ENCODE measurements around the gene HOXA11.

HOXA11 gene

GRCh38 chr7:27156508-27156898 lies 28.5 kb downstream of the HOXA11 start, which contains the start of gene HOXA7:
Gene HOXA7 (minus strand): TSS chr7:27156675. CDS start chr7:27156545, 130 bp downstream.
- DNase-seq, result no peak

- DNase-seq, result no peak
These were observed 29.1 kb downstream of the HOXA11 start for GRCh38 chr7:27155816-27156507.

- DNase-seq, result no peak
These were observed 29.9 kb downstream of the HOXA11 start for GRCh38 chr7:27154901-27155815.

GRCh38 chr7:27154369-27154768 lies 30.7 kb downstream of the HOXA11 start:
- no peak for DNase-seq

- no peak for DNase-seq
These were observed 31.5 kb downstream of the HOXA11 start for GRCh38 chr7:27153526-27153925.

- DNase-seq, result no peak
These were observed 32.1 kb downstream of the HOXA11 start for GRCh38 chr7:27152816-27153442.

GRCh38 chr7:27151931-27152815 lies 32.9 kb downstream of the HOXA11 start, which contains the start of gene HOXA3:
Gene HOXA3 (minus strand): TSS chr7:27152583. CDS start chr7:27110640, 41,943 bp downstream.
- no peak for DNase-seq

- no peak for DNase-seq
These were observed 33.6 kb downstream of the HOXA11 start for GRCh38 chr7:27151341-27151930.

GRCh38 chr7:27150568-27151340 lies 34.3 kb downstream of the HOXA11 start:
- peak; percentile 68 to 70 for DNase-seq

GRCh38 chr7:27149842-27150567 lies 35.0 kb downstream of the HOXA11 start:
- DNase-seq, result no peak

GRCh38 chr7:27148756-27149641 lies 36.0 kb downstream of the HOXA11 start:
- DNase-seq, result no peak

GRCh38 chr7:27148031-27148755 lies 36.8 kb downstream of the HOXA11 start:
- no peak for DNase-seq

- no peak for DNase-seq
These were observed 37.6 kb downstream of the HOXA11 start, which contains the start of gene HOXA6 for GRCh38 chr7:27147199-27148030. Gene HOXA6 (minus strand): TSS chr7:27147774. CDS start chr7:27147749, 25 bp downstream.

GRCh38 chr7:27146491-27147198 lies 38.4 kb downstream of the HOXA11 start:
- no peak for DNase-seq

- DNase-seq, result no peak
These were observed 39.1 kb downstream of the HOXA11 start for GRCh38 chr7:27145914-27146412.

- no peak for DNase-seq
These were observed 39.7 kb downstream of the HOXA11 start for GRCh38 chr7:27145165-27145913.

Measured in CD4-positive, alpha-beta T cell treated with Interleukin-1 beta for 1 hour (primary cell).